Muscle layer of colon (tissue), 2 donors: ENCODE measurements around the gene CARD10.

Experiments used
- H3K27ac ChIP-seq: one replicate; pipeline ENCODE4 v1.7.0; 2013; ENCODE audit warnings: low read depth, mild to moderate bottlenecking, low read length, moderate library complexity
- H3K27me3 ChIP-seq, 2 donors: one replicate each; pipeline ENCODE4 v1.7.0; 2013; ENCODE audit warnings: low read length in 2 of 2, mild to moderate bottlenecking in 2 of 2; ENCODE audit not compliant: insufficient read depth in 2 of 2, control insufficient read depth in 1 of 2
- H3K36me3 ChIP-seq: one replicate; pipeline ENCODE4 v1.7.0; 2013; ENCODE audit warnings: mild to moderate bottlenecking, low read length; ENCODE audit not compliant: insufficient read depth
- H3K4me1 ChIP-seq: one replicate; pipeline ENCODE4 v1.7.0; 2013; ENCODE audit warnings: mild to moderate bottlenecking, low read length; ENCODE audit not compliant: insufficient read depth
- H3K4me3 ChIP-seq, 2 donors: one replicate each; pipeline ENCODE4 v1.7.0; 2013; ENCODE audit warnings: low read length in 2 of 2, low read depth in 1 of 2, mild to moderate bottlenecking in 1 of 2, moderate library complexity in 1 of 2
- H3K9ac ChIP-seq: one replicate; pipeline ENCODE4 v1.7.0; 2013; ENCODE audit warnings: low read length
- H3K9me3 ChIP-seq: one replicate; pipeline ENCODE4 v1.7.0; 2013; ENCODE audit warnings: mild to moderate bottlenecking, low read length
- donor health status: abdominal sarcoma.
- donor health status: Adenocarcinoma of cecum.

Gene CARD10

DNA sequence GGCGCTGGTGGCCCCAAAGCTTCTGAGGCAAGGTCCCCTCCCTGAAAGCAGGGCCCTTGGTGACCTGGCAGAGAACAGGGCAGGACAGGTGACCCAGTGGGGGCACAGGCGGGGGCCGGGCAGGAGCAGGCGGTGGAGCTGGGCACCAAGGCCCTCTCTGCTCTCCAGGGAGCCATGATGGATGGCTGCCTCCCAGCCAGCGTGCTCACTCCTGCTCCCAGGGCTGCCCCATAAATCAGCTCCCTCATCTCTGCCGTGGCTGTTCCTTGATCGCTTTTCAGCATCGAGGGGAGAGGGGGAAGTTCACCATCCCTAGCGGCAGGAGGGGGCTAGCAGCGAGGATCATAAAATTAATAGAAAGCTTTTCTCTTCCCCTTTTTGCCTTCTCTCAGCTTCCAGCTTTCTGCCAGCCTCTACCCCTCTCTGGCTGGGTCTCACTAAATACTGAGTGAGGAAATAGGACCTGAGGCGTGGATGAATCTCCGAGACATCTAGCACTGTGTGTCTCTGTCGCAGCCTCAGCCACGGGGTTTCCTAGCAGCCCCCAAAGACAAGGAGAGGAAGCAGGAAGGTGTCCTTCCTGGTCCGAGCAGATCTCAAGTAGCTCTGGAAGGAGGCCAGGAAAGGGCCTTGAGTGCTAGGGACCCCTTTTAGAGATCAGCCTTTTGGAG, 69.7 kb downstream of the CARD10 start:
- H3K36me3 ChIP-seq: no peaks in the 10 kb centered on the region
- no peak overlapping the region for H3K4me3 ChIP-seq
- H3K9ac ChIP-seq: no peak overlapping the region
- peaks cover 7 to 20% of the 10 kb centered on the region in 2 donors for H3K27me3 ChIP-seq
- peaks cover 3% of the 10 kb centered on the region for H3K9me3 ChIP-seq
- H3K4me1 ChIP-seq: no peaks in the 10 kb centered on the region
- H3K27ac ChIP-seq: no peak overlapping the region

DNA sequence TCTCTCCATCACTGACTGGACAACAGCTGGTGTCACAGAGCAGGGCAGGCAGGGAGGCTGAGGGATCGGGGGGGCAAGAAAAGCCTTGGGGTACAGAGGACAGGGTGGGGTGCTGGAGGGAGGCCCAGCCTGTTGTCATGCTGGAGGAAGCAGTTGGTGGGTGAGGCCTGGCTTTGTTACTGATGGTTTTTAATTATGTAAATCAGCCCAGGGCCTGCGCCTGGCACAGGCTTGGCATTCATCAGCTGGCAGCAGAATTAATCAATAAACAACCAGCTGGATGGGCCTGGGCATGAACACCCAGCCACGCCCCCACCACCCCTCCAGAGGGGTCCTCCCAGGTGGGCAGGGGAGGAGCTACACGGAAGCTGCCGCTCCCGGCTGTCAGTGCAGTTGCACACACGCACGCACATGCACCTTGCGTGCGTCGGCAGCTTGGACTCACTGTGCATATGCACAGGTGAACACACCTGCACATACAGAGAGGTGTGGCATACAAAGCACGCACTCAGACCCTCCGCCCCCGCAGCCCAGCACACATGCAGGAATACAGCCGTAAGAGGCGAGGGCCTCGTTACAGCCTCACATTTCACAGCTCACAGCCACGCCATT, 70.6 kb downstream of the CARD10 start:
- Histone ChIP-seq H3K4me3 (no peak overlapping the region), H3K27me3 (peaks cover 7 to 17% of the 10 kb centered on the region in 2 donors), H3K4me1 (no peaks in the 10 kb centered on the region), H3K36me3 (no peaks in the 10 kb centered on the region), H3K9ac (no peak overlapping the region), H3K27ac (no peak overlapping the region), H3K9me3 (peaks cover 3% of the 10 kb centered on the region)

DNA sequence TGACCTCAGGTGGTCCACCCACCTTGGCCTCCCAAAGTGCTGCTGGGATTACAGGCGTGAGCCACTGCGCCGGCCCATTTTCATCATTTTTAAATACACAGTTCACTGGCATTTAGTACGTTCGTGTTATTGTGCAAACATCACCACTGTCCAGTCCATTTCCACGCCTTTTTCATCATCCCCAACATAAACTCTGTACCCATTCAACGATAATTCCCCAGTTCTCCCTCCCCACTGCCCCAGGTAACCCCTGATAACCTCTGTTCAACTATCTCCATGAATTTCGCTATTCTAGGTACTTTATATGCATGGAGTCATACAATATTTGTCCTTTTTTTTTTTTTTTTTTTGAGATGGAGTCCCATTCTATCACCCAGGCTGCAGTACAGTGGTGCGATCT, 73.7 kb downstream of the CARD10 start:
- Histone ChIP-seq H3K4me1 (no peaks in the 10 kb centered on the region), H3K9me3 (peaks cover 6% of the 10 kb centered on the region), H3K4me3 (no peak overlapping the region), H3K36me3 (no peaks in the 10 kb centered on the region), H3K9ac (no peak overlapping the region), H3K27ac (no peak overlapping the region), H3K27me3 (peaks cover 6 to 17% of the 10 kb centered on the region in 2 donors)

DNA sequence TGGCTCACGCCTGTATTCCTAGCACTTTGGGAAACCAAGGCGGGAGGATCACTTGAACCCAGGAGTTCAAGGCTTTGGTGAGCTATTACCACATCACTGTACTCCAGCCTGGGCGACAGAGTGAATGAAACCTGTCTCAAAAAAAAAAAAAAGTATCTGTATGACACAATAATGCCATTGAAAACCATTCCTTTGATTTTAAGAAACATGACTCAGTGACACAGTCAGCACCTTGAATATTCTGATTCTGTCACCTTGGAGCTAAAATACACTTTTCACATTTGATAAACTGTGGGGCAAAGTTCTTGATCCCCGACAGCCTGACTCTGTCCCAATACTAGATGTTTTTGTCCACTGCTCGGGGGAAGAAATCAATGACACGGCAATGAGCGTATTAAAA, 75.2 kb downstream of the CARD10 start:
- no peaks in the 10 kb centered on the region for H3K4me1 ChIP-seq
- no peak overlapping the region for H3K4me3 ChIP-seq
- no peak overlapping the region for H3K9ac ChIP-seq
- H3K9me3 ChIP-seq: peaks cover 7% of the 10 kb centered on the region
- no peak overlapping the region for H3K27ac ChIP-seq
- H3K27me3 ChIP-seq: peaks cover 5 to 9% of the 10 kb centered on the region in 2 donors
- H3K36me3 ChIP-seq: no peaks in the 10 kb centered on the region

DNA sequence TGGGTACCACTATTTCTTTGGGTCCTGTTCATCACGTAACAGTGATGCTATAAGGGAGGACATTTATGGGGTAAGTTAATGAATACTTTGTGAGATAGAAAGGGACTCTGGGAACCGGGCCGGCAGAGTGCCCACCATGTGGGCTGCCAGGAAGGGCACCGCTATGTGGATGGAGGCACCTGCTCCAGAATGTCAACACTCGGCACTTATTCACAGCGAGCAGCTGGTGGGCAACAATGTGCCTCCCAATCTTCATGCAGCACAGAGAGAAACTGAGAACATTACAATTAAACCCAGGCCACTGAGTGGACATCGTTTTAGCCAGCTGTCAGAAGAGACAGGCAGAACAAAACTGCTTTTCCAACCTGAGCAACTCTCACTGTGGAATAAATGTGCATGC, 76.1 kb downstream of the CARD10 start:
- H3K27ac ChIP-seq: no peak overlapping the region
- H3K9ac ChIP-seq: no peak overlapping the region
- peaks cover 7% of the 10 kb centered on the region for H3K9me3 ChIP-seq
- H3K4me1 ChIP-seq: no peaks in the 10 kb centered on the region
- H3K27me3 ChIP-seq: peaks cover 4 to 5% of the 10 kb centered on the region in 2 donors
- H3K36me3 ChIP-seq: no peaks in the 10 kb centered on the region
- no peak overlapping the region for H3K4me3 ChIP-seq

DNA sequence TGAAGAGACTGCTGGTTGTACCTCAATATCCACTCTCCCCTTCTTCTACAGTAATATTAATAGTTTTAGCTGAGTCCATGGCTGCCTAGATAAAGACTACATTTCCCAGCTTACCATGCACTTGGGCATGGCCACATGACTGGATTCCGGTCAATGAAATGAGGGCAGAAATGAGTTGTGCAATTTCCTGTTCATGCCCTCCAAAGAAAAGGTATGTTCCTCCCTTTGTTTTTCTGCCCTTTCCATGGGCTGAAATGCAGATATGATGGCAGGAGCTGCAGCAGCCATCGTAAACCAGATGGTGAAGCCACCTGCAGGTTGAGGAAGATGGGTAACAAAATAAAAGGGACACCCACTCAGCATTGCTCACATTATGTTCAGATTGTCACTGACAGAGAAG, 76.7 kb downstream of the CARD10 start:
- H3K36me3 ChIP-seq: no peaks in the 10 kb centered on the region
- H3K9ac ChIP-seq: no peak overlapping the region
- no peak overlapping the region for H3K27ac ChIP-seq
- peaks cover 4 to 5% of the 10 kb centered on the region in 2 donors for H3K27me3 ChIP-seq
- H3K4me3 ChIP-seq: no peak overlapping the region
- no peaks in the 10 kb centered on the region for H3K4me1 ChIP-seq
- H3K9me3 ChIP-seq: peaks cover 7% of the 10 kb centered on the region

DNA sequence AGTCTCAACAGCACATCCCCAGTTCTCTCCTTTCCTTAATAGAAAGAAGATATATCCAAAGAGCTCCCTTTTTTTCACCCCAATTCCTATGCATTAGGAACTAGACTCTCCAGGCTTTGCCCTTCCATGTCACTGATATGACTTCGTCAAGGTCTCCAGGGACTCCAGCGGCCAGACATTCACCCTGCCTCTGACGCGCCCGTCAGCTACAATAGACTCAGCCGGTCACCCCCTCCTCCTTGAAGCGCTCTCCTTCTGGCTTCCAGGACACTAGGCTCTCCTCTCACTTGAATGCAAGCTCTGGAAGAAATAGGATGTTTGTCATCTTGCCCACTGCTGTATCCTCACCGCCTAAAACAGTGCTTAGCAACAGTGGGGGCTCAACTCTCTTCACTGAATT, 77.1 kb downstream of the CARD10 start:
- Histone ChIP-seq H3K27me3 (peaks cover 0 to 5% of the 10 kb centered on the region in 2 donors), H3K9ac (no peak overlapping the region), H3K27ac (no peak overlapping the region), H3K9me3 (peaks cover 7% of the 10 kb centered on the region), H3K4me3 (no peak overlapping the region), H3K4me1 (no peaks in the 10 kb centered on the region), H3K36me3 (no peaks in the 10 kb centered on the region)

DNA sequence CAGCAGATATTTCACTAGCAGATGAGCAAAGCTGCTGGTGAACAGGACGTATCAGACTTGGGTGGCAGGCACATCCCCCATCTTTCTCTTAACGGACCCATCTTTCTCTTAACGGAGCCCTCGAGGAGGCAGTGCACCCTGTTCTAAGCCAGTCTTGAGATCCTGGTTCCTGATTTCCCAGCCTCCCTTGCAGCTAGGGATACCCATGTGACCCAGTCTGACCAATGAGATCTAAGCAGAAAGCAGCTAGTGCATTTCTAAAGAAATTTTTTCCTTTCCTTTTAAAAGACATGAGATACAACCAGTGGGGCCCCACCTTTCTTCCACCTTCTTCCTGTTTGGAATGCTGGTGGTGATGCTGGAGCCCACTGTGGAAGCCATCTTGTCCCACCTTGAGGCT, 78.3 kb downstream of the CARD10 start:
- H3K9me3 ChIP-seq: peaks cover 7% of the 10 kb centered on the region
- peaks cover 0 to 5% of the 10 kb centered on the region in 2 donors for H3K27me3 ChIP-seq
- H3K4me1 ChIP-seq: no peaks in the 10 kb centered on the region
- no peak overlapping the region for H3K9ac ChIP-seq
- H3K27ac ChIP-seq: no peak overlapping the region
- no peaks in the 10 kb centered on the region for H3K36me3 ChIP-seq
- no peak overlapping the region for H3K4me3 ChIP-seq
